Measurements from ENCODE around the gene REEP5. TPM values are rescaled to one million over a fixed set of nuclear protein-coding genes. Genes with fewer than 3 reads are reported as not detected.

The REEP5 gene
- polyA plus RNA-seq, 1 donor (not counting 4 experiments of a cell fraction or from before 2014, with no cell fraction given) = 298 TPM

- no peak overlapping the region for H3K27ac ChIP-seq (ENCODE audit: control insufficient read depth, insufficient read depth, low read length)
- H4K20me1 ChIP-seq (ENCODE audit: control insufficient read depth, extremely low read depth, insufficient read depth, low read length) = no peaks in the 10 kb centered on the region
- TF ChIP-seq CTCF (optimal IDR thresholded peaks at IDR 0.05 in 1 of 3, IDR thresholded peaks at IDR 0.05 in 1 of 3, conservative IDR thresholded peaks at IDR 0.05 in 1 of 3; ENCODE audit: extremely low read depth in 1 of 3, insufficient read depth in 2 of 3, low read length in 3 of 3) (no peak), EZH2 (IDR thresholded peaks at IDR 0.05; ENCODE audit: low read length) (no peak)
- H3K9me3 ChIP-seq (ENCODE audit: control insufficient read depth, low read depth, low read length) = no peaks in the 10 kb centered on the region
- FAIRE-seq = no peak
- no peak overlapping the region for H2AFZ ChIP-seq (ENCODE audit: control insufficient read depth, low read length)
- H3K36me3 ChIP-seq (ENCODE audit: control insufficient read depth in 2 of 2, extremely low read depth in 1 of 2, insufficient read depth in 2 of 2, low read length in 2 of 2) = no peaks in the 10 kb centered on the region
- no peaks in the 10 kb centered on the region for H3K4me1 ChIP-seq (ENCODE audit: control insufficient read depth, extremely low read depth, insufficient read depth, low read length)
- H3K9me1 ChIP-seq (ENCODE audit: control insufficient read depth, extremely low read depth, insufficient read depth, low read length) = no peaks in the 10 kb centered on the region
- no peak for DNase-seq (ENCODE audit: low read depth, low spot score)
- H3K4me2 ChIP-seq (ENCODE audit: control insufficient read depth, extremely low read depth, insufficient read depth, low read depth, low read length) = no peak overlapping the region
- H3K9ac ChIP-seq (ENCODE audit: control insufficient read depth, extremely low read depth, insufficient read depth, low read length) = no peak overlapping the region
- H3K79me2 ChIP-seq (ENCODE audit: control insufficient read depth, insufficient read depth, low read length) = no peaks in the 10 kb centered on the region
- H3K27me3 ChIP-seq (ENCODE audit: control insufficient read depth, extremely low read depth, insufficient read depth, low read length) = no peaks in the 10 kb centered on the region
- no peak overlapping the region for H3K4me3 ChIP-seq (ENCODE audit: control insufficient read depth in 2 of 3, extremely low read depth in 1 of 3, insufficient read depth in 2 of 3, low read depth in 1 of 3, low read length in 3 of 3)
- dilution Hi-C loops (cut with MboI; ENCODE audit: extremely low pct_ligation_motif_present, low sequenced_read_pairs) = no loop called here
Observed at GRCh38 chr5:112847306-112847705, 74.7 kb downstream of the REEP5 start.

GRCh38 chr5:112846556-112846955 is 75.5 kb downstream of the REEP5 start:
- TF ChIP-seq EZH2 (IDR thresholded peaks at IDR 0.05; ENCODE audit: low read length) = no peak
- TF ChIP-seq CTCF (optimal IDR thresholded peaks at IDR 0.05 in 1 of 3, IDR thresholded peaks at IDR 0.05 in 1 of 3, conservative IDR thresholded peaks at IDR 0.05 in 1 of 3; ENCODE audit: extremely low read depth in 1 of 3, insufficient read depth in 2 of 3, low read length in 3 of 3) = no peak
- DNase-seq (ENCODE audit: low read depth, low spot score) = no peak
- H3K27ac ChIP-seq (ENCODE audit: control insufficient read depth, insufficient read depth, low read length) = no peak overlapping the region
- H3K9me3 ChIP-seq (ENCODE audit: control insufficient read depth, low read depth, low read length) = no peaks in the 10 kb centered on the region
- H2AFZ ChIP-seq (ENCODE audit: control insufficient read depth, low read length) = no peak overlapping the region
- H4K20me1 ChIP-seq (ENCODE audit: control insufficient read depth, extremely low read depth, insufficient read depth, low read length) = no peaks in the 10 kb centered on the region
- no peaks in the 10 kb centered on the region for H3K36me3 ChIP-seq (ENCODE audit: control insufficient read depth in 2 of 2, extremely low read depth in 1 of 2, insufficient read depth in 2 of 2, low read length in 2 of 2)
- no peak overlapping the region for H3K9ac ChIP-seq (ENCODE audit: control insufficient read depth, extremely low read depth, insufficient read depth, low read length)
- H3K4me1 ChIP-seq (ENCODE audit: control insufficient read depth, extremely low read depth, insufficient read depth, low read length) = no peaks in the 10 kb centered on the region
- H3K79me2 ChIP-seq (ENCODE audit: control insufficient read depth, insufficient read depth, low read length) = no peaks in the 10 kb centered on the region
- FAIRE-seq = no peak
- no peaks in the 10 kb centered on the region for H3K27me3 ChIP-seq (ENCODE audit: control insufficient read depth, extremely low read depth, insufficient read depth, low read length)
- H3K4me3 ChIP-seq (ENCODE audit: control insufficient read depth in 2 of 3, extremely low read depth in 1 of 3, insufficient read depth in 2 of 3, low read depth in 1 of 3, low read length in 3 of 3) = no peak overlapping the region
- no peaks in the 10 kb centered on the region for H3K9me1 ChIP-seq (ENCODE audit: control insufficient read depth, extremely low read depth, insufficient read depth, low read length)
- no peak overlapping the region for H3K4me2 ChIP-seq (ENCODE audit: control insufficient read depth, extremely low read depth, insufficient read depth, low read depth, low read length)
- dilution Hi-C loops (cut with MboI; ENCODE audit: extremely low pct_ligation_motif_present, low sequenced_read_pairs) = no loop called here

All from keratinocyte (primary cell).